Motor neuron (in vitro differentiated cells): ENCODE results near the gene PACRG. TPM values are rescaled to one million over a fixed set of nuclear protein-coding genes. Genes with fewer than 3 reads are reported as not detected.
"Not testable (repeated sequence)": the region's sequence is repeated elsewhere in the genome, so short reads cannot be mapped to it uniquely, and the experiment has no call there.

Source experiments
- ATAC-seq, 8 experiments: fragments of 200-7000 bp; cut with Tn5 transposase; replicated peaks in 6 of 8; 2 replicates each; pipeline ENCODE4 v1.8.0; 2021; ENCODE audit warnings: mild to moderate bottlenecking in 8 of 8, moderate library complexity in 8 of 8
- H3K27ac ChIP-seq, 2 donors: fragments of 250-450 bp; sonication (Bioruptor Pico); 2 replicates each; pipeline ENCODE4 v1.9.0; 2021; ENCODE audit warnings: antibody characterized with exemption in 2 of 2, mild to moderate bottlenecking in 2 of 2, moderate library complexity in 1 of 2
- H3K4me1 ChIP-seq, 2 donors: fragments of 250-450 bp; sonication (Bioruptor Pico); replicated peaks in 1 of 2; 2 replicates each; pipeline ENCODE4 v1.6.1; 2021; ENCODE audit warnings: antibody characterized with exemption in 2 of 2, mild to moderate bottlenecking in 2 of 2, moderate library complexity in 1 of 2
- H3K4me3 ChIP-seq, 5 donors: fragments of 250-450 bp; sonication (Bioruptor Pico); 2 replicates each; pipeline ENCODE4 v1.9.0; 2021; ENCODE audit warnings: antibody characterized with exemption in 5 of 5, mild to moderate bottlenecking in 5 of 5, moderate library complexity in 4 of 5
- WGBS, 10 experiments: fragments of 450-650 bp; shearing (Covaris generic); methylation state at CpG; one replicate each; pipeline ENCODE4 v1.0.0; 2022; 5-methylcytosine and 5-hydroxymethylcytosine counted together
- in situ Hi-C, 9 experiments: fragments of 400-800 bp; cut with MboI; loops; one replicate each; pipeline ENCODE4 v1.15.0; 2021; ENCODE audit warnings: low sequenced_read_pairs in 9 of 9, low pct_unique_long_range_greater_than_20kb in 2 of 9; ENCODE audit not compliant: unreplicated experiment in 9 of 9
- total RNA-seq, 8 experiments: library from RNA; unstranded; fragments of 300-600 nt; gene quantifications; 2 replicates each; pipeline versions ENCODE4 v1.2.3 to v1.2.4, GENCODE V29; 2022

The PACRG gene
- total RNA-seq, 8 experiments from 2014 or later: 4.7 to 47.9 (median 11.9) TPM; not detected in 3

- Histone ChIP-seq H3K27ac (no peak overlapping the region), H3K4me1 (peaks cover 29 to 34% of the 10 kb centered on the region in 2 donors), H3K4me3 (no peak overlapping the region)
- WGBS, 10 experiments: 72 to 100% (median 90%) methylated on average over 1 to 5 of the region's 5 CpGs; no CpG with 5 or more reads in 5 of the 10 experiments
- ATAC-seq: peak in 3 of 8 experiments; percentile 13 to 78 (median 22)
- in situ Hi-C loops: no loop called here
These were observed 586.2 kb downstream of the PACRG start for GRCh38 chr6:163313981-163314380.

- Histone ChIP-seq H3K4me3 (no peak overlapping the region), H3K4me1 (peaks cover 29 to 34% of the 10 kb centered on the region in 2 donors), H3K27ac (peak overlapping the region; percentile 16 to 23)
- WGBS, 10 experiments: 43 to 100% (median 70%) methylated on average over 2 to 8 of the region's 11 CpGs; no CpG with 5 or more reads in 1 of the 10 experiments
- ATAC-seq: peak in 6 of 8 experiments; percentile 38 to 97 (median 90)
- in situ Hi-C loops: no loop called here
These were observed 587.2 kb downstream of the PACRG start for GRCh38 chr6:163314791-163315470.

- ATAC-seq, H3K4me3 ChIP-seq, in situ Hi-C loops, H3K27ac ChIP-seq: not testable (repeated sequence)
- peaks cover 29 to 34% of the 10 kb centered on the region in 2 donors for H3K4me1 ChIP-seq
- 20 to 100% (median 89%) methylated on average over 1 to 10 of the region's 12 CpGs; no CpG with 5 or more reads in 2 of the 10 experiments for WGBS, 10 experiments
These were observed 589.2 kb downstream of the PACRG start for GRCh38 chr6:163316866-163317495.

GRCh38 chr6:163318071-163318786 lies 590.5 kb downstream of the PACRG start:
- no peak overlapping the region for H3K27ac ChIP-seq
- 0 to 100% (median 98%) methylated on average over 1 to 10 of the region's 13 CpGs; no CpG with 5 or more reads in 1 of the 10 experiments for WGBS, 10 experiments
- peak in 1 of 8 experiments; percentile 17 for ATAC-seq
- in situ Hi-C loops: no loop called here
- peaks cover 29 to 34% of the 10 kb centered on the region in 2 donors for H3K4me1 ChIP-seq
- H3K4me3 ChIP-seq: no peak overlapping the region

GRCh38 chr6:163319609-163320366 lies 592.0 kb downstream of the PACRG start:
- no peak for ATAC-seq
- WGBS, 10 experiments: 21 to 100% (median 90%) methylated on average over 1 to 7 of the region's 10 CpGs; no CpG with 5 or more reads in 1 of the 10 experiments
- in situ Hi-C loops: no loop called here
- H3K4me1 ChIP-seq: peaks cover 19 to 31% of the 10 kb centered on the region in 2 donors
- H3K4me3 ChIP-seq: no peak overlapping the region
- no peak overlapping the region for H3K27ac ChIP-seq

GRCh38 chr6:163320402-163320801 lies 592.6 kb downstream of the PACRG start:
- in situ Hi-C loops: no loop called here
- 0 to 92% (median 74%) methylated on average over 1 to 3 of the region's 3 CpGs for WGBS, 10 experiments
- H3K4me3 ChIP-seq: no peak overlapping the region
- H3K4me1 ChIP-seq: peaks cover 19 to 31% of the 10 kb centered on the region in 2 donors
- no peak overlapping the region for H3K27ac ChIP-seq
- no peak for ATAC-seq

- Histone ChIP-seq H3K27ac (no peak overlapping the region), H3K4me1 (peaks cover 21 to 27% of the 10 kb centered on the region in 2 donors), H3K4me3 (no peak overlapping the region)
- in situ Hi-C loops: no loop called here
- 20 to 100% (median 77%) methylated on average over 1 to 2 of the region's 2 CpGs; no CpG with 5 or more reads in 3 of the 10 experiments for WGBS, 10 experiments
- no peak for ATAC-seq
These were observed 593.0 kb downstream of the PACRG start for GRCh38 chr6:163320804-163321203.

- Histone ChIP-seq H3K4me1 (peaks cover 22 to 24% of the 10 kb centered on the region in 2 donors), H3K4me3 (no peak overlapping the region), H3K27ac (no peak overlapping the region)
- in situ Hi-C loops: no loop called here
- 79 to 93% (median 85%) methylated on average over 1 to 13 of the region's 18 CpGs; no CpG with 5 or more reads in 6 of the 10 experiments for WGBS, 10 experiments
- no peak for ATAC-seq
These were observed 593.9 kb downstream of the PACRG start for GRCh38 chr6:163321717-163322116.

GRCh38 chr6:163323274-163323673 lies 595.5 kb downstream of the PACRG start:
- Histone ChIP-seq H3K4me3 (no peak overlapping the region), H3K27ac (no peak overlapping the region), H3K4me1 (peaks cover 20 to 21% of the 10 kb centered on the region in 2 donors)
- in situ Hi-C loops: no loop called here
- 67 to 100% (median 95%) methylated on average over 1 to 7 of the region's 13 CpGs; no CpG with 5 or more reads in 5 of the 10 experiments for WGBS, 10 experiments
- ATAC-seq: no peak

- Histone ChIP-seq H3K4me1 (peaks cover 16% of the 10 kb centered on the region in 2 donors), H3K27ac (no peak overlapping the region), H3K4me3 (no peak overlapping the region)
- in situ Hi-C loops: no loop called here
- ATAC-seq: no peak
- WGBS, 10 experiments: 0 to 100% (median 92%) methylated on average over 1 to 5 of the region's 7 CpGs
These were observed 595.9 kb downstream of the PACRG start for GRCh38 chr6:163323705-163324104.

- in situ Hi-C loops: no loop called here
- H3K4me1 ChIP-seq: peaks cover 15 to 16% of the 10 kb centered on the region in 2 donors
- H3K4me3 ChIP-seq: no peak overlapping the region
- H3K27ac ChIP-seq: no peak overlapping the region
- WGBS, 10 experiments: 81 to 100% (median 90%) methylated on average over 2 to 4 of the region's 4 CpGs
- ATAC-seq: peak in 1 of 8 experiments; percentile 2
These were observed 596.5 kb downstream of the PACRG start for GRCh38 chr6:163324326-163324687.

GRCh38 chr6:163324688-163325389 lies 597.1 kb downstream of the PACRG start:
- peak; percentile 74 to 92 (median 87) for ATAC-seq
- Histone ChIP-seq H3K27ac (peak overlapping the region in 1 of 2 donors; percentile 63), H3K4me3 (no peak overlapping the region), H3K4me1 (peaks cover 15 to 16% of the 10 kb centered on the region in 2 donors)
- WGBS, 10 experiments: 0 to 41% (median 22%) methylated on average over 1 to 9 of the region's 10 CpGs
- in situ Hi-C loops: no loop called here
